Inflammatory macrophage treated with lipopolysaccharide for 4 hours (primary cell): ENCODE measurements around the gene TANGO6.
A peak's percentile ranks its signal among the peaks of the same experiment; 100 is the strongest.
"Not testable (repeated sequence)": the region's sequence is repeated elsewhere in the genome, so short reads cannot be mapped to it uniquely, and the experiment has no call there.

Source experiments
- DNase-seq: peaks from one replicate; pipeline ENCODE4 v3.0.0-alpha.2; 2020

TANGO6 gene

GRCh38 chr16:68973611-68974120 is 130.3 kb downstream of the TANGO6 start:
- no peak for DNase-seq

- peak; percentile 3 for DNase-seq
Observed at GRCh38 chr16:68978303-68978954, 135.1 kb downstream of the TANGO6 start.

- DNase-seq = no peak
Observed at GRCh38 chr16:68980695-68981315, 137.5 kb downstream of the TANGO6 start.

GRCh38 chr16:68981971-68982370 is 138.6 kb downstream of the TANGO6 start:
- DNase-seq = no peak

GRCh38 chr16:68984467-68984866 is 141.1 kb downstream of the TANGO6 start:
- no peak for DNase-seq

GRCh38 chr16:68985268-68985667 is 141.9 kb downstream of the TANGO6 start:
- no peak for DNase-seq

GRCh38 chr16:68985855-68986254 is 142.5 kb downstream of the TANGO6 start:
- DNase-seq = no peak

- DNase-seq = no peak
Observed at GRCh38 chr16:68987734-68988457, 144.6 kb downstream of the TANGO6 start.

GRCh38 chr16:68990172-68990845 is 147.0 kb downstream of the TANGO6 start:
- DNase-seq = not testable (repeated sequence)

GRCh38 chr16:68991075-68991474 is 147.7 kb downstream of the TANGO6 start:
- no peak for DNase-seq

- DNase-seq = no peak
Observed at GRCh38 chr16:68992521-68992920, 149.2 kb downstream of the TANGO6 start.

- DNase-seq = no peak
Observed at GRCh38 chr16:68993456-68993855, 150.1 kb downstream of the TANGO6 start.

GRCh38 chr16:68993885-68994284 is 150.6 kb downstream of the TANGO6 start:
- no peak for DNase-seq

- DNase-seq = no peak
Observed at GRCh38 chr16:68994324-68994723, 151.0 kb downstream of the TANGO6 start.

- DNase-seq = peak; percentile 18
Observed at GRCh38 chr16:68995011-68995504, 151.7 kb downstream of the TANGO6 start.

- no peak for DNase-seq
Observed at GRCh38 chr16:68997564-68997963, 154.2 kb downstream of the TANGO6 start.

- DNase-seq = no peak
Observed at GRCh38 chr16:68999114-68999513, 155.8 kb downstream of the TANGO6 start.

GRCh38 chr16:69003500-69003899 is 160.2 kb downstream of the TANGO6 start:
- no peak for DNase-seq

- DNase-seq = no peak
Observed at GRCh38 chr16:69005641-69006355, 162.5 kb downstream of the TANGO6 start.

- no peak for DNase-seq
Observed at GRCh38 chr16:69012906-69013305, 169.6 kb downstream of the TANGO6 start.

- peak; percentile 61 for DNase-seq
Observed at GRCh38 chr16:69013991-69014390, 170.7 kb downstream of the TANGO6 start.

GRCh38 chr16:69014811-69015210 is 171.5 kb downstream of the TANGO6 start:
- DNase-seq = no peak
